IMR-90 (cell line): ENCODE data around the gene LSM12. TPM values are rescaled to one million over a fixed set of nuclear protein-coding genes. Genes with fewer than 3 reads are reported as not detected.
A peak's percentile ranks its signal among the peaks of the same experiment; 100 is the strongest.

ENCODE experiments used
- ATAC-seq: fragments of 200-7000 bp; cut with Tn5 transposase; 2 replicates; pipeline ENCODE4 v1.9.1; 2020; ENCODE audit warnings: low read depth, mild to moderate bottlenecking, moderate library complexity
- BruUV-seq: library from RNA; stranded (reverse); fragments of 400-500 nt; replicated peaks from 2 replicates; lab custom pipeline; 2021; lab: Mats Ljungman, UMichigan
- CTCF ChIA-PET: fragments of 300-600 bp; formaldehyde crosslinking; extraction: SDS; loops from one replicate; lab custom pipeline; 2021; ENCODE audit warnings: antibody characterized with exemption; lab: Yijun Ruan, JAX
- POLR2A ChIA-PET: fragments of 300-600 bp; sonication (Branson Sonifier 250); formaldehyde crosslinking; loops from one replicate; lab custom pipeline; 2022; ENCODE audit warnings: antibody characterized with exemption; ENCODE audit not compliant: unreplicated experiment; lab: Charles Lee
- DNase-seq: peaks from one replicate; pipeline ENCODE4 v3.0.0; 2013
- H2AFZ ChIP-seq: replicated peaks from 2 replicates; pipeline ENCODE3; 2013; ENCODE audit warnings: low read length, mild to moderate bottlenecking; ENCODE audit not compliant: poor library complexity
- H2AK5ac ChIP-seq: 2 replicates; pipeline ENCODE4 v1.6.1; 2013; ENCODE audit warnings: low read depth, low read length, inconsistent platforms
- H2AK9ac ChIP-seq: replicated peaks from 2 replicates; pipeline ENCODE3; 2013; ENCODE audit warnings: mild to moderate bottlenecking, low read depth, low read length, moderate library complexity; ENCODE audit not compliant: poor library complexity
- H2BK120ac ChIP-seq: 2 replicates; pipeline ENCODE4 v1.6.1; 2013; ENCODE audit warnings: low read depth, low read length, inconsistent platforms
- H2BK15ac ChIP-seq: 3 replicates; pipeline ENCODE4 v1.6.1; 2013; ENCODE audit warnings: low read depth, low read length, inconsistent platforms
- H2BK20ac ChIP-seq: 2 replicates; pipeline ENCODE4 v1.6.1; 2013; ENCODE audit warnings: low read depth, mild to moderate bottlenecking, inconsistent platforms, low read length, moderate library complexity
- H2BK5ac ChIP-seq: 2 replicates; pipeline ENCODE4 v1.6.1; 2013; ENCODE audit warnings: mild to moderate bottlenecking, low read depth, low read length, inconsistent platforms; ENCODE audit not compliant: poor library complexity, severe bottlenecking
- H3K14ac ChIP-seq: replicated peaks from 2 replicates; pipeline ENCODE4 v1.6.1; 2013; ENCODE audit warnings: low read depth, low read length, inconsistent platforms
- H3K18ac ChIP-seq: 2 replicates; pipeline ENCODE4 v1.6.1; 2013; ENCODE audit warnings: low read depth, low read length, control low read depth
- H3K23ac ChIP-seq: 2 replicates; pipeline ENCODE4 v1.6.1; 2013; ENCODE audit warnings: low read depth, low read length, inconsistent platforms
- H3K27ac ChIP-seq: 2 replicates; pipeline ENCODE4 v1.5.1; 2013; ENCODE audit warnings: mild to moderate bottlenecking, control low read depth, low read length; ENCODE audit not compliant: insufficient read depth
- H3K27me3 ChIP-seq: 2 replicates; pipeline ENCODE4 v1.6.1; 2013; ENCODE audit warnings: low read length; ENCODE audit not compliant: control insufficient read depth, insufficient read depth
- H3K36me3 ChIP-seq: 2 replicates; pipeline ENCODE4 v1.6.1; 2013; ENCODE audit warnings: low read length, mixed read lengths; ENCODE audit not compliant: control insufficient read depth, insufficient read depth
- H3K4ac ChIP-seq: 2 replicates; pipeline ENCODE4 v1.6.1; 2013; ENCODE audit warnings: low read depth, low read length, inconsistent platforms
- H3K4me1 ChIP-seq: 2 replicates; pipeline ENCODE4 v1.6.1; 2013; ENCODE audit warnings: low read length, mixed read lengths; ENCODE audit not compliant: control insufficient read depth, insufficient read depth
- H3K4me2 ChIP-seq: 2 replicates; pipeline ENCODE4 v1.6.1; 2013; ENCODE audit warnings: low read depth, mild to moderate bottlenecking, control low read depth, low read length, moderate library complexity
- H3K4me3 ChIP-seq: 2 replicates; pipeline ENCODE4 v1.5.1; 2013; ENCODE audit warnings: low read depth, mild to moderate bottlenecking, control low read depth, low read length, moderate library complexity; ENCODE audit not compliant: insufficient read depth
- H3K56ac ChIP-seq: 2 replicates; pipeline ENCODE4 v1.6.1; 2013; ENCODE audit warnings: low read length, inconsistent platforms; ENCODE audit not compliant: insufficient read depth; ENCODE audit errors: extremely low read depth
- H3K79me1 ChIP-seq, 2 experiments: 2 replicates each; pipeline ENCODE4 v1.6.1; 2013; ENCODE audit warnings: low read length in 2 of 2, inconsistent platforms in 1 of 2, low read depth in 1 of 2
- H3K9ac ChIP-seq: 2 replicates; pipeline ENCODE4 v1.6.1; 2013; ENCODE audit warnings: low read depth, low read length, control low read depth
- H3K9me1 ChIP-seq: 2 replicates; pipeline ENCODE4 v1.6.1; 2013; ENCODE audit warnings: low read length, inconsistent platforms; ENCODE audit not compliant: insufficient read depth
- H3K9me3 ChIP-seq: 2 replicates; pipeline ENCODE4 v1.6.1; 2013; ENCODE audit warnings: low read length; ENCODE audit not compliant: control insufficient read depth, insufficient read depth
- H4K20me1 ChIP-seq: 2 replicates; pipeline ENCODE4 v1.6.1; 2013; ENCODE audit warnings: low read length, inconsistent platforms; ENCODE audit not compliant: insufficient read depth
- H4K5ac ChIP-seq: 2 replicates; pipeline ENCODE4 v1.6.1; 2013; ENCODE audit warnings: mild to moderate bottlenecking, low read depth, low read length, control low read depth
- H4K8ac ChIP-seq, 2 experiments: 2 replicates each; pipeline ENCODE4 v1.6.1; 2013; ENCODE audit warnings: low read depth in 2 of 2, low read length in 2 of 2, control low read depth in 1 of 2, inconsistent platforms in 1 of 2
- H4K91ac ChIP-seq: 2 replicates; pipeline ENCODE4 v1.6.1; 2013; ENCODE audit warnings: low read depth, low read length, inconsistent platforms; ENCODE audit not compliant: insufficient read depth
- RFX5 ChIP-seq: IDR thresholded peaks from 2 replicates; pipeline ENCODE4 v1.8.0; 2012; ENCODE audit warnings: low read depth, mild to moderate bottlenecking, low read length, moderate library complexity
- WGBS, 2 experiments: methylation state at CpG; one replicate each; pipeline versions ENCODE4 v1.1.5 to v1.1.7; 2013; ENCODE audit warnings: missing lambda C conversion rate in 2 of 2; ENCODE audit not compliant: insufficient read length in 1 of 2; ENCODE audit errors: extremely low coverage in 2 of 2; 5-methylcytosine and 5-hydroxymethylcytosine counted together
- dilution Hi-C: fragments of 300-500 bp; cut with HindIII; formaldehyde crosslinking; loops from one replicate; pipeline ENCODE4 v1.14.3; 2018; ENCODE audit warnings: low sequenced_read_pairs; ENCODE audit not compliant: unreplicated experiment
- in situ Hi-C: fragments of 300-500 bp; cut with MboI; formaldehyde crosslinking; loops from 3 replicates; pipeline ENCODE4 v1.14.3; 2019; ENCODE audit warnings: low sequenced_read_pairs, inconsistent platforms, mixed read lengths
- intact Hi-C: fragments of 100-400 bp; cut with micrococcal nuclease; formaldehyde crosslinking; loops from 2 replicates; pipeline ENCODE4 v1.10.0; 2022
- polyA plus RNA-seq, 3 experiments: library from polyadenylated mRNA; depleted of rRNA; stranded (reverse); fragments of >200 nt; gene quantifications; 2 replicates each; pipeline ENCODE4 v1.2.3, GENCODE V29; 2012; ENCODE audit warnings: low replicate concordance in 1 of 3
- total RNA-seq: library from RNA; depleted of rRNA; stranded (reverse); fragments of >200 nt; gene quantifications from 2 replicates; pipeline ENCODE4 v1.2.3, GENCODE V29; 2012

LSM12 gene
- total and polyA plus RNA-seq, 2 of the 4 experiments (the other 2 are of a cell fraction), result 38.0 to 41.0 TPM

DNA sequence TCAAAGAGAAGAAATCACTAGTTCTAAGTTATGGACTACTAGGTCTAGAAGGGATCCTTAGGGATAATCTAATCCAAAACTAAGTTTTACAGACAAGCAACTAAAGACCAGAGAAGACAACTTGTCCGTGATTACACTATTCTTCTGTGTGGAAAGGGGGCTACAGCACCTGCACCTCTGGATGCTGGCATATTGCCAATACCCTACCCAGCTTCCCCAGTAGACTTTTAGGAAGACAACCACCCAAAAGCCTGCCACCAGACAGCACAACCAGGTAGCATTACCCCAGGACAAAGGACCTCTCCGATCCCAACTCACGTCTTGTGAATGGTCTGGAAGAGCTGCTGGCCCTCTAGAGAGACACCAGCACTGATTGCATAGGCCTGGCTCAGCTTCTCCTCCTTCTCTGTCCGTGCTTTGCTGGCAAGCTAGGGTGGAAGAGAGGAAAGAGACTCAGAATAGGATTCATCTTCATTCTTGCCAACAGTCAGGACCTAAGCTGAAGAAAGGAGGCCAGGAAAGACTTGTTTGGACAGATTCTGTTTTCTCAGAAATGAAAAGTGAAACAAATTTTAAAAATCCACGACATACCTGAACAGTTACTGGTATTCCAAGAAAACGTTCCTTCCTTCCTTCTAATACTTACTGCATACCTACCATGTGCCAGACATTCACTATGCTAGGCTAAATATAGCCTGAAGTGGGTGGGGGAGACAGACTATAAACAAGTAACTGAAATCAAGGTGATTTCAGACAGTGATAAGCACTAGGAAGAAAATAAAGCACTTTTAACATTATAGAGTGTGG, 26.4 kb downstream of the LSM12 start:
- H2BK15ac ChIP-seq, result no peak overlapping the region
- no peak for TF ChIP-seq RFX5
- H4K91ac ChIP-seq, result no peak overlapping the region
- peak; percentile 49 for DNase-seq
- H3K56ac ChIP-seq, result no peak overlapping the region
- H2AFZ ChIP-seq, result no peak overlapping the region
- no peak overlapping the region for H2BK20ac ChIP-seq
- H3K79me1 ChIP-seq, result peaks cover 10 to 69% of the 10 kb centered on the region in 2 experiments
- H3K4me3 ChIP-seq, result no peak overlapping the region
- in situ Hi-C loops (no loop called here), intact Hi-C loops (loop anchor here (10.0 kb wide), 1 partner anchor 125 kb away; no protein-coding TSS in a partner anchor), dilution Hi-C loops (no loop called here)
- H3K9me1 ChIP-seq, result no peaks in the 10 kb centered on the region
- H2AK5ac ChIP-seq, result no peak overlapping the region
- no CpG with 5 or more reads among the region's 6 CpGs for WGBS, 2 experiments
- peaks cover 23% of the 10 kb centered on the region for H3K36me3 ChIP-seq
- no TSS peak for BruUV-seq
- H3K18ac ChIP-seq, result no peak overlapping the region
- H3K27ac ChIP-seq, result peak overlapping the region; percentile 18; the same call in 1 of the 2 replicates
- H3K4ac ChIP-seq, result 0 out of 2 replicates have a peak overlapping the region, but pooled peaks have one; percentile 2
- H2BK5ac ChIP-seq, result peak overlapping the region; percentile 33
- H3K23ac ChIP-seq, result peak overlapping the region; percentile 53; the same call in 1 of the 2 replicates
- CTCF ChIA-PET, result interaction anchor here (1.6 kb wide), 1 partner anchor 10 kb away, joined by 7 read pairs; no protein-coding TSS in a partner anchor
- H3K4me2 ChIP-seq, result peak overlapping the region; percentile 36; the same call in 1 of the 2 replicates
- H4K20me1 ChIP-seq, result peaks cover 60% of the 10 kb centered on the region
- peak overlapping the region; percentile 3; the same call in 1 of the 2 replicates for H3K14ac ChIP-seq
- no peak overlapping the region for H3K9ac ChIP-seq
- no peak overlapping the region for H4K5ac ChIP-seq
- no peaks in the 10 kb centered on the region for H3K9me3 ChIP-seq
- no peaks in the 10 kb centered on the region for H3K27me3 ChIP-seq
- H3K4me1 ChIP-seq, result peaks cover 10% of the 10 kb centered on the region
- H2AK9ac ChIP-seq, result no peak overlapping the region
- POLR2A ChIA-PET, result no interaction called here
- ATAC-seq, result no peak
- H4K8ac ChIP-seq, result no peak overlapping the region; a peak in 1 of 4 replicates
- no peak overlapping the region for H2BK120ac ChIP-seq
